HepG2 (cell line): ENCODE data around the gene MYORG. TPM values are rescaled to one million over a fixed set of nuclear protein-coding genes. Genes with fewer than 3 reads are reported as not detected.

Experiments
- ATAC-seq: fragments of 200-7000 bp; cut with Tn5 transposase; 3 replicates; pipeline ENCODE4 v1.9.1; 2020; ENCODE audit warnings: mild to moderate bottlenecking, moderate library complexity
- BruUV-seq: library from RNA; stranded (reverse); fragments of 400-500 nt; replicated peaks from 2 replicates; lab custom pipeline; 2021; lab: Mats Ljungman, UMichigan
- CTCF ChIA-PET: fragments of 300-600 bp; formaldehyde crosslinking; extraction: SDS; loops from one replicate; lab custom pipeline; 2021; ENCODE audit warnings: low total read pairs, inconsistent platforms, low intra/inter-chr PET ratio; lab: Yijun Ruan, JAX
- POLR2A ChIA-PET: fragments of 350-600 bp; sonication (Branson Sonifier 250); formaldehyde crosslinking; loops from one replicate; lab custom pipeline; 2020; ENCODE audit warnings: antibody characterized with exemption, inconsistent platforms; lab: Yijun Ruan, JAX
- DNase-seq: peaks from one replicate; pipeline ENCODE4 v3.0.0-alpha.2; 2015; ENCODE audit warnings: low spot score
- FAIRE-seq: peaks from 3 replicates; lab custom pipeline; 2011; peaks lifted over from hg19 to GRCh38; lab: Jason Lieb, UNC
- H2AFZ ChIP-seq: one replicate; pipeline ENCODE4 v1.6.1; 2011; ENCODE audit warnings: low read length, inconsistent platforms
- H3K27ac ChIP-seq: fragments of 300-600 bp; 3 replicates; pipeline ENCODE4 v1.8.0; 2011; ENCODE audit warnings: mixed run types, mild to moderate bottlenecking, mixed read lengths, low read length, inconsistent platforms; ENCODE audit not compliant: insufficient read depth; ENCODE audit errors: extremely low read length
- H3K27me3 ChIP-seq, 2 experiments: fragments of 200-600 bp in 1 of 2; 2 replicates in 1 of 2; 3 replicates in 1 of 2; pipeline versions ENCODE4 v1.6.0 to v1.8.0; 2011; ENCODE audit warnings: low read length in 2 of 2, mild to moderate bottlenecking in 2 of 2, moderate library complexity in 2 of 2, inconsistent platforms in 1 of 2; ENCODE audit not compliant: insufficient read depth in 2 of 2, control insufficient read depth in 1 of 2
- H3K36me3 ChIP-seq, 2 experiments: fragments of 200-600 bp in 1 of 2; replicated peaks in 1 of 2; 2 replicates in 1 of 2; 3 replicates in 1 of 2; pipeline versions ENCODE4 v1.5.1 to v1.8.0; 2011; ENCODE audit warnings: low read length in 2 of 2, inconsistent platforms in 1 of 2; ENCODE audit not compliant: insufficient read depth in 2 of 2, control insufficient read depth in 1 of 2
- H3K4me1 ChIP-seq: 2 replicates; pipeline ENCODE4 v1.5.1; 2012; ENCODE audit warnings: low read length, inconsistent platforms; ENCODE audit not compliant: insufficient read depth
- H3K4me2 ChIP-seq: 2 replicates; pipeline ENCODE4 v1.6.0; 2011; ENCODE audit warnings: low read depth, low read length, inconsistent platforms
- H3K4me3 ChIP-seq, 3 experiments: fragments of 200-600 bp in 1 of 3; sonication (generic), shearing (Covaris generic) in 1 of 3; replicated peaks in 1 of 3; 2 replicates each; pipeline ENCODE4 v1.5.1; 2011 to 2016; ENCODE audit warnings: low read length in 3 of 3, inconsistent platforms in 2 of 3, low read depth in 2 of 3, mild to moderate bottlenecking in 2 of 3, control low read depth in 1 of 3, mixed read lengths in 1 of 3; ENCODE audit not compliant: insufficient read depth in 1 of 3
- H3K79me2 ChIP-seq: one replicate; pipeline ENCODE4 v1.6.1; 2011; ENCODE audit warnings: low read length, inconsistent platforms; ENCODE audit not compliant: insufficient read depth
- H3K9ac ChIP-seq: 2 replicates; pipeline ENCODE4 v1.6.0; 2011; ENCODE audit warnings: mild to moderate bottlenecking, low read depth, low read length, inconsistent platforms; ENCODE audit not compliant: insufficient read depth
- H3K9me3 ChIP-seq: 2 replicates; pipeline ENCODE4 v1.5.1; 2012; ENCODE audit warnings: mild to moderate bottlenecking, low read length
- H4K20me1 ChIP-seq: 2 replicates; pipeline ENCODE4 v1.6.0; 2011; ENCODE audit warnings: inconsistent platforms, mild to moderate bottlenecking, low read length, moderate library complexity; ENCODE audit not compliant: insufficient read depth
- ATRX ChIP-seq: sonication (generic); formaldehyde crosslinking; IDR thresholded peaks from 2 replicates; pipeline ENCODE4 v1.4.0; 2020; ENCODE audit warnings: missing genetic modification reagents, borderline replicate concordance
- DMAP1 ChIP-seq: IDR thresholded peaks from 2 replicates; pipeline ENCODE4 v1.6.1; 2016
- FOSL1 ChIP-seq: sonication (generic); formaldehyde crosslinking; IDR thresholded peaks from 2 replicates; pipeline ENCODE4 v1.9.0; 2021; ENCODE audit warnings: missing genetic modification reagents, borderline replicate concordance
- MIER2 ChIP-seq: IDR thresholded peaks from 2 replicates; pipeline ENCODE4 v1.6.1; 2016; ENCODE audit warnings: missing biosample characterization, missing genetic modification reagents
- PAWR ChIP-seq: sonication (generic); formaldehyde crosslinking; IDR thresholded peaks from 2 replicates; pipeline ENCODE4 v1.4.0; 2020; ENCODE audit warnings: missing genetic modification reagents, mild to moderate bottlenecking, borderline replicate concordance
- RARA ChIP-seq: IDR thresholded peaks from 2 replicates; pipeline ENCODE4 v1.6.1; 2016; ENCODE audit warnings: missing genetic modification reagents, missing compliant biosample characterization
- REL ChIP-seq: sonication (generic); formaldehyde crosslinking; conservative IDR thresholded peaks from 2 replicates; pipeline ENCODE4 v1.8.0; 2022; ENCODE audit warnings: mild to moderate bottlenecking, missing genetic modification reagents, moderate library complexity
- XBP1 ChIP-seq: sonication (generic); formaldehyde crosslinking; IDR thresholded peaks from 2 replicates; pipeline ENCODE4 v1.5.0; 2020; ENCODE audit warnings: missing genetic modification reagents
- ZNF335 ChIP-seq: sonication (generic); formaldehyde crosslinking; IDR thresholded peaks from 2 replicates; pipeline ENCODE4 v1.4.0; 2020; ENCODE audit warnings: missing genetic modification reagents
- ZNF607 ChIP-seq: sonication (generic); formaldehyde crosslinking; IDR thresholded peaks from 2 replicates; pipeline ENCODE4 v1.5.1; 2020; ENCODE audit warnings: missing genetic modification reagents, mild to moderate bottlenecking, borderline replicate concordance
- ZNF747 ChIP-seq: sonication (generic); formaldehyde crosslinking; IDR thresholded peaks from 2 replicates; pipeline ENCODE4 v1.8.1; 2023; ENCODE audit warnings: missing genetic modification reagents, mild to moderate bottlenecking, borderline replicate concordance
- WGBS: methylation state at CpG from one replicate; pipeline ENCODE4 v1.1.6; 2017; ENCODE audit warnings: low lambda C conversion rate; 5-methylcytosine and 5-hydroxymethylcytosine counted together
- in situ Hi-C: cut with HindIII; loops from 2 replicates; pipeline ENCODE4 v1.10.0; 2017; ENCODE audit warnings: low pct_unique_long_range_greater_than_20kb; ENCODE audit not compliant: extremely low pct_ligation_motif_present
- intact Hi-C: fragments of 100-400 bp; cut with micrococcal nuclease; formaldehyde crosslinking; loops from one replicate; pipeline ENCODE4 v1.10.0; 2022; ENCODE audit not compliant: unreplicated experiment
- polyA plus RNA-seq, 8 experiments: library from polyadenylated mRNA; depleted of rRNA in 3 of 8; stranded (reverse) in 7 of 8; unstranded in 1 of 8; fragments of >200 nt; fragmentation: Illumina TruSeq in 4 of 8; extraction: Trizol in 4 of 8; gene quantifications; 2 replicates each; pipeline versions ENCODE4 v1.2.1 to v1.2.3, GENCODE V29; 2011 to 2016; ENCODE audit warnings: low read depth in 4 of 8, missing spikeins in 1 of 8, mixed read lengths in 1 of 8; ENCODE audit not compliant: insufficient read depth in 1 of 8
- total RNA-seq, 5 experiments: library from RNA; depleted of rRNA; stranded (reverse); fragments of >200 nt; fragmentation: Illumina TruSeq; extraction: Trizol; gene quantifications; 2 replicates each; pipeline ENCODE4 v1.2.3, GENCODE V29; 2016; ENCODE audit warnings: low read depth in 1 of 5
- TF ChIP-seq, protein P1 (sequence below): sonication (generic); formaldehyde crosslinking; IDR thresholded peaks from 2 replicates; pipeline ENCODE4 v1.4.0; 2020; ENCODE audit warnings: missing genetic modification reagents
- TF ChIP-seq, protein P2 (sequence below): sonication (generic); formaldehyde crosslinking; IDR thresholded peaks from 2 replicates; pipeline ENCODE4 v1.4.0; 2020; ENCODE audit warnings: missing genetic modification reagents
- TF ChIP-seq, protein P3 (sequence below): sonication (generic); formaldehyde crosslinking; IDR thresholded peaks from 2 replicates; pipeline ENCODE4 v1.5.1; 2020; ENCODE audit warnings: missing genetic modification reagents, mild to moderate bottlenecking, borderline replicate concordance
- TF ChIP-seq, protein P4 (sequence below): sonication (generic); formaldehyde crosslinking; IDR thresholded peaks from 2 replicates; pipeline ENCODE4; 2020; ENCODE audit warnings: missing genetic modification reagents, mild to moderate bottlenecking, borderline replicate concordance

Gene MYORG
- total and polyA plus RNA-seq, 2 of the 13 experiments (the other 11 are each of a cell fraction or from before 2014, with no cell fraction given), result 11.1 to 22.4 TPM

DNA sequence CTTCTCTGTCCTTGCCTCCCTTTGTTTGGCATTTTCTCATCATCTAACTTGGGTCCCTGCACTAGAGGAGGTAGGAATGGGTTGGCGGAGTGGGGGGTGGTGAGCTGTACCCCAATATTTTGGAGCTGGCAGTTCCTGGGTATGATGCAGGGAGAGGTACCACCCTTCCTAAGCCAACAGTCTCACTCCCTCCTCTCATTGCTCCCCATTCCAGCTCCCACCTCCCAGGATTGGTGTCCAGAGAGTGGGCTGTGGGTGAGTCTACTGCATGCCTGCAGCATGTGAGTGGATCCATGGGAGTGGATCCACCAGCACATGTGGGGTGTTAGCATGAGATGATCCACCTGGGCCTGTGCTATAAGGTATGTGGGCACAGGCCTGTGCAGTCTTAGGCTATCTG lies 22.2 kb upstream of the MYORG start (continued):
- TF ChIP-seq ZNF607 (CRISPR knock-in tag) (no peak), RARA (no peak), XBP1 (CRISPR knock-in tag) (no peak)
- TF ChIP-seq, protein P1, sequence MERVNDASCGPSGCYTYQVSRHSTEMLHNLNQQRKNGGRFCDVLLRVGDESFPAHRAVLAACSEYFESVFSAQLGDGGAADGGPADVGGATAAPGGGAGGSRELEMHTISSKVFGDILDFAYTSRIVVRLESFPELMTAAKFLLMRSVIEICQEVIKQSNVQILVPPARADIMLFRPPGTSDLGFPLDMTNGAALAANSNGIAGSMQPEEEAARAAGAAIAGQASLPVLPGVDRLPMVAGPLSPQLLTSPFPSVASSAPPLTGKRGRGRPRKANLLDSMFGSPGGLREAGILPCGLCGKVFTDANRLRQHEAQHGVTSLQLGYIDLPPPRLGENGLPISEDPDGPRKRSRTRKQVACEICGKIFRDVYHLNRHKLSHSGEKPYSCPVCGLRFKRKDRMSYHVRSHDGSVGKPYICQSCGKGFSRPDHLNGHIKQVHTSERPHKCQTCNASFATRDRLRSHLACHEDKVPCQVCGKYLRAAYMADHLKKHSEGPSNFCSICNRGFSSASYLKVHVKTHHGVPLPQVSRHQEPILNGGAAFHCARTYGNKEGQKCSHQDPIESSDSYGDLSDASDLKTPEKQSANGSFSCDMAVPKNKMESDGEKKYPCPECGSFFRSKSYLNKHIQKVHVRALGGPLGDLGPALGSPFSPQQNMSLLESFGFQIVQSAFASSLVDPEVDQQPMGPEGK (CRISPR knock-in tag), result no peak

DNA sequence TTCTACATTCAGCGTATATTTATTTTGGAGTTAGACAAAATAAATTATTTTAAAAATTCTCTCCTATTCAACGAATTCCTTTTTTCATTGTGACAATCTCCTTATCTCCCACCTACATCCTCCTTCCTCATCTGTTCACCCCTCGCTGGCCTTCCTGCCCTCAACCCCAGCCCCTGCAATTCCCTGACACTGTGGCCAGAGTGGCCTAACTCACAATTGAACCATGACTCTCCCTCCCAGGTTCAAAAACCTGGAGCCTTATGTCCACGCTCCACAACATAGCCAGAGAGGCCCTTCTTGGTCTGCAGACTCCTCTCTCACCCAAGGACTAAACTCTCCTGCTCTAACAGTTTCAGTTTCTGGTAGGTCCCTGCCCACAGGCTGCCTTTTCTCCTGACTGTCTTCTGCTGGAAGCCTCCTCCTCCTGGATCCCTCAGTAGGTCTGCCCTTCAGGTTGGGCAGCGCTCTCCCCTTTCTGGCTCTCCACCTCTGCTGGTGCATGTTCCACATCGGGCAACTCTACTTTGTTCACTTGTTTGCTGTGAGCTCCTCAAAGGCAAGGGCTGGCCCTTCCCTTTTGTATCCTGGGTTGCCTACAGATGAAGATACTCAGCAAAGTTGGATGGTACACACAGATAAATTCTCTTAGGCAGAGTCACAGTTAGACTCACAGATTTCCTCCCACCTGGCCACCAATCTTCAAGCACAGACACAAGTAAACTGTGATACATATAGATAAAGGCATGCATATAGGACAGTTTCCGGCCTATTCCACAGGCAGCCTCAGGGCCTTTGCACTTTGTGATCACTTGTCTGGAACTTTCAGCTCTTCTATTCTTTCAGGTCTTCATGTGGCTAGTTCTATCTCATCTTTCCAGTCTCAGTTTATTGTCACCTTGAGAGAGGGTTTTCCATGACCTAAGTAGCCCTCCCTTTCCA lies 19.8 kb upstream of the MYORG start:
- ChIA-PET POLR2A (no interaction called here), CTCF (no interaction called here)
- no peak for DNase-seq
- no peaks in the 10 kb centered on the region for H4K20me1 ChIP-seq
- no peak overlapping the region for H3K27ac ChIP-seq
- in situ Hi-C loops, result no loop called here
- no TSS peak for BruUV-seq
- intact Hi-C loops, result no loop called here
- ATAC-seq, result no peak
- H2AFZ ChIP-seq, result no peak overlapping the region
- H3K4me3 ChIP-seq, result no peak overlapping the region
- FAIRE-seq, result no peak
- H3K9me3 ChIP-seq, result no peaks in the 10 kb centered on the region
- H3K4me2 ChIP-seq, result no peak overlapping the region
- no peaks in the 10 kb centered on the region for H3K36me3 ChIP-seq
- H3K9ac ChIP-seq, result no peak overlapping the region
- WGBS, result 74% methylated on average over 7 of the region's 7 CpGs
- H3K27me3 ChIP-seq, result no peaks in the 10 kb centered on the region
- no peaks in the 10 kb centered on the region for H3K4me1 ChIP-seq
- no peaks in the 10 kb centered on the region for H3K79me2 ChIP-seq
- TF ChIP-seq ZNF335 (no peak), MIER2 (CRISPR knock-in tag) (no peak), REL (no peak), DMAP1 (CRISPR knock-in tag) (no peak), PAWR (CRISPR knock-in tag) (no peak), ATRX (CRISPR knock-in tag) (no peak), ZNF747 (CRISPR knock-in tag) (no peak), FOSL1 (CRISPR knock-in tag) (no peak)
- TF ChIP-seq, protein P2, sequence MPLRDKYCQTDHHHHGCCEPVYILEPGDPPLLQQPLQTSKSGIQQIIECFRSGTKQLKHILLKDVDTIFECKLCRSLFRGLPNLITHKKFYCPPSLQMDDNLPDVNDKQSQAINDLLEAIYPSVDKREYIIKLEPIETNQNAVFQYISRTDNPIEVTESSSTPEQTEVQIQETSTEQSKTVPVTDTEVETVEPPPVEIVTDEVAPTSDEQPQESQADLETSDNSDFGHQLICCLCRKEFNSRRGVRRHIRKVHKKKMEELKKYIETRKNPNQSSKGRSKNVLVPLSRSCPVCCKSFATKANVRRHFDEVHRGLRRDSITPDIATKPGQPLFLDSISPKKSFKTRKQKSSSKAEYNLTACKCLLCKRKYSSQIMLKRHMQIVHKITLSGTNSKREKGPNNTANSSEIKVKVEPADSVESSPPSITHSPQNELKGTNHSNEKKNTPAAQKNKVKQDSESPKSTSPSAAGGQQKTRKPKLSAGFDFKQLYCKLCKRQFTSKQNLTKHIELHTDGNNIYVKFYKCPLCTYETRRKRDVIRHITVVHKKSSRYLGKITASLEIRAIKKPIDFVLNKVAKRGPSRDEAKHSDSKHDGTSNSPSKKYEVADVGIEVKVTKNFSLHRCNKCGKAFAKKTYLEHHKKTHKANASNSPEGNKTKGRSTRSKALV (CRISPR knock-in tag), result no peak
- TF ChIP-seq, protein P3, sequence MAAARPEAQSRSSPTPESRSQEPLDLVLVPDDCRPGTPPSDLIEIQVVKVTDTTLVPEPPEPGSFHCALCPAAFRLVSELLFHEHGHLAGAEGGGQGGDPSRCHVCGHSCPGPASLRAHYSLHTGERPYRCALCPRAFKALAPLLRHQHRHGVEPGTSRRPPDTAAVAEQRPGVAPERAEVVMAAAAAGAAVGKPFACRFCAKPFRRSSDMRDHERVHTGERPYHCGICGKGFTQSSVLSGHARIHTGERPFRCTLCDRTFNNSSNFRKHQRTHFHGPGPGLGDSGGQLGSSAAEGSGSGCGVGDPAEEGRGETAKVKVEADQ (CRISPR knock-in tag), result no peak
- TF ChIP-seq, protein P4, sequence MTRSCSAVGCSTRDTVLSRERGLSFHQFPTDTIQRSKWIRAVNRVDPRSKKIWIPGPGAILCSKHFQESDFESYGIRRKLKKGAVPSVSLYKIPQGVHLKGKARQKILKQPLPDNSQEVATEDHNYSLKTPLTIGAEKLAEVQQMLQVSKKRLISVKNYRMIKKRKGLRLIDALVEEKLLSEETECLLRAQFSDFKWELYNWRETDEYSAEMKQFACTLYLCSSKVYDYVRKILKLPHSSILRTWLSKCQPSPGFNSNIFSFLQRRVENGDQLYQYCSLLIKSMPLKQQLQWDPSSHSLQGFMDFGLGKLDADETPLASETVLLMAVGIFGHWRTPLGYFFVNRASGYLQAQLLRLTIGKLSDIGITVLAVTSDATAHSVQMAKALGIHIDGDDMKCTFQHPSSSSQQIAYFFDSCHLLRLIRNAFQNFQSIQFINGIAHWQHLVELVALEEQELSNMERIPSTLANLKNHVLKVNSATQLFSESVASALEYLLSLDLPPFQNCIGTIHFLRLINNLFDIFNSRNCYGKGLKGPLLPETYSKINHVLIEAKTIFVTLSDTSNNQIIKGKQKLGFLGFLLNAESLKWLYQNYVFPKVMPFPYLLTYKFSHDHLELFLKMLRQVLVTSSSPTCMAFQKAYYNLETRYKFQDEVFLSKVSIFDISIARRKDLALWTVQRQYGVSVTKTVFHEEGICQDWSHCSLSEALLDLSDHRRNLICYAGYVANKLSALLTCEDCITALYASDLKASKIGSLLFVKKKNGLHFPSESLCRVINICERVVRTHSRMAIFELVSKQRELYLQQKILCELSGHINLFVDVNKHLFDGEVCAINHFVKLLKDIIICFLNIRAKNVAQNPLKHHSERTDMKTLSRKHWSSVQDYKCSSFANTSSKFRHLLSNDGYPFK (CRISPR knock-in tag), result no peak
